Endometrial microvascular endothelial cells (primary cell): ENCODE measurements around the gene SNAPC5. TPM values are rescaled to one million over a fixed set of nuclear protein-coding genes. Genes with fewer than 3 reads are reported as not detected.
"Not testable (repeated sequence)": the region's sequence is repeated elsewhere in the genome, so short reads cannot be mapped to it uniquely, and the experiment has no call there.

ENCODE experiments used
- in situ Hi-C: cut with HindIII; loops from 2 replicates; pipeline ENCODE4 v1.10.0; 2017; ENCODE audit warnings: low sequenced_read_pairs, low pct_unique_long_range_greater_than_20kb; ENCODE audit errors: inconsistent ontology term
- total RNA-seq: library from RNA; depleted of rRNA; stranded (reverse); fragments of >200 nt; gene quantifications from one replicate; pipeline ENCODE4 v1.2.3, GENCODE V29; 2015; ENCODE audit errors: inconsistent ontology term

Gene SNAPC5
- total RNA-seq, 1 donor from 2014 or later: 19.3 TPM

DNA sequence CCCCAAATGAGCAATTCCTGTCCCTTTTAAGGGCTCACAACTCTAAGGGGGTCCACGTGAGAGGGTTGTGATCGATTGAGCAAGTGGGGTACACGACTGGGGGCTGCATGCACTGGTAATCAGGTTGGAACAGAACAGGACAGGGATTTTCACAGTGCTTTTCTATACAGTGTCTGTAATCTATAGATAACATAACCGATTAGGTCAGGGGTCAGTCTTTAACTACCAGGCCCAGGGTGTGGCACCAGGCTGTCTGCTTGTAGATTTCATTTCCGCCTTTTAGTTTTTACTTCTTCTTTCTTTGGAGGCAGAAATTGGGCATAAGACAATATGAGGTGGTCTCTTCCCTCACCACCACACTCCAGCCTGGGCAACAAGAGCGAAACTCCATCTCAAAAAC lies 32.3 kb downstream of the SNAPC5 start:
- in situ Hi-C loops: not testable (repeated sequence)

DNA sequence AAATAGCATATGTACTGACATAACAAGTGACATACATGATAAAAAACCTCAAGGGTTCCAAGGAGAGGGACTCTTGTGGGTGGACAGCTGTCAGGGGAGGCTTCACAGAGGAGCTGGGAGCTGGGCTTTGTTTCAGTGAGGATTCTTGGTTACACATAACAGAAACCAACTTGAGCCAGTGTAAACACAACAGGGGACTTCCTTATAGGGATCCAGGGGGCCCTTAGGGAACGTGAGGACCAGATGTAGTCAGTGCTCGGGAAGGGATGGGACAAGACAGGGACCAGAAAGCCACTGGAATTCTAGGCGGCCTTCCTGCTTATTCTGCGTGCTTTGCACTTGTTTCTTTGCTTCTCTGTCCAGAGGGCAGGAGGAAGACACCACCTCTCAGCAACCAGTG lies 34.9 kb downstream of the SNAPC5 start:
- in situ Hi-C loops: no loop called here

DNA sequence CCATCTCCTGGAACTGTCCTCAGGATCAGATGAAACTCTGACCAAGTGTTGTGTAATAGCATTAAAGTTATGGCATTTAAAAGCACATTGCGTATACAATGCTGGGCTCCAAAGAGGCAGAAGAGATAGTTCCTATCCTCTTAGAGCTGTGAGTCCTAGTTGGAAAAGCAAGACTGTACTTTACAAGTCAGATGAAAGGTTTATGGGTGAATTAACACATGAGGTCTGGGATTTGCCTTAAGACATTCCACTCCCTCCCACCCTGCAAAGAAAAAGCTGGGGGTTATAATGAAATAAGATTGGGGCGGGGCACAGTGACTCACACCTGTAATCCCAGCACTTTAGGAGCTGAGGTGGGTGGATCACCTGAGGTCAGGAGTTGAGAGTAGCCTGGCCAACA lies 35.6 kb downstream of the SNAPC5 start:
- in situ Hi-C loops: no loop called here

- in situ Hi-C loops: not testable (repeated sequence)
Observed at GRCh38 chr15:66461294-66461693, 36.3 kb downstream of the SNAPC5 start.

DNA sequence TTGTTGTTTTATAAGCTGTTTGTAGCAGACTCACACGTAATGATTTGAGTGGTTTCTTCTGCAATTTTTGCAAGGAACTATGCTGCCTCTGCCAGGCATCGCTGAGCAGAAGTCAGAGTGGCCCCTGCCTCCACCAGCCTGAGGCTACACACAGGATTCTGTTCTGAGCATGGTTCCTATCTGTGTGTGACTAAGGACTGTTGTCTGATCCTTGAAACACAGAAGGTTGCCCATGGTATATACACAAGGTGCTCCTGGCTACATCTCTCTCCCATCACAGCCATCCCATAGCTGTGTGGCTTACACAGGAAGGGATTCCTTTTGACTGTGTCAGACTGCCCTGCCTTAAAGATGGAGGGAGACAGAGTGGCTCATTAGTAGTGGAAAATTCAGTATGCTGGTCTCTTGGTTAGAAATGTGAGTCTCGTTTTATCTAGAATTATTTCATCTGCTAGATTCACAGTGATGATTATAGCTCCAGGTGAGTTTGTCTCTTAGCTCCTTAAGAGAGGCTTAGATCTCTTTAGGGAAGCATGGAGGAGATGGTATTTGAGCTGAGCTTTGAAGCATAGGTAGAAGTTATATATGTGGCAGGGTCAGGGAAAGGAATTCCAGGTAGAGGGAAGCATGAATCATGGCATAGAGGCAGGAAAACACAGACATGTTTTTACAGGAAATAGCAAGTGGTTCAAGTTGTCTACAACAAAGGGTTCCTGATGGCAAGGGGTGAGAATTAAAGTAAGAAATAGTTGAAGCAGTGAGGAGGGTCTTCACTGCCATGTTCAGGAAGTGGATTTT lies 37.5 kb downstream of the SNAPC5 start:
- in situ Hi-C loops: no loop called here

- in situ Hi-C loops: no loop called here
Observed at GRCh38 chr15:66456211-66456610, 41.4 kb downstream of the SNAPC5 start.

GRCh38 chr15:66454143-66454542 lies 43.4 kb downstream of the SNAPC5 start:
- in situ Hi-C loops: no loop called here

- in situ Hi-C loops: no loop called here
Observed at GRCh38 chr15:66452971-66453580, 44.5 kb downstream of the SNAPC5 start.

DNA sequence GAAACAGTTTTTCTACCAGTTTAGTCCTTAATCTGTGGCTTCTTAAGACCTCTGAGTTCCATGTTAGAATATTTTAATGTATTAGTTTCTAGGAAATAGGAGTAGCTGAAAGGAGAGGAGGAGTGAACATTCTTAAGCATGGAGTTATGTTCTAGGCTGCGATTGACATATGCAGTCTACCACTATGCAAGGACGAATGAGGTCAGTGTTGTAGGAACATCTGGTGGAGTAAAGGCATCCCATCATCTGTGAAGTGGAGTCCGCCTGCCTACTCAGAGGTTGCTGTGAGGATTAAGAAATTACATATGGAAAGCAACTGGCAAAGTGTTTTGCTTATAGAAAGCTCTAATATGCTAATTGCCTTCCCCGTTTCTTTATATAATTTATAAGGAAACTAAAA lies 45.1 kb downstream of the SNAPC5 start:
- in situ Hi-C loops: no loop called here

Other genes starting within 250 kb of the SNAPC5 start
- gene MEGF11, start 244.0 kb downstream of the SNAPC5 start, total RNA-seq: not detected
- 19.7 TPM for gene DIS3L, start 204.2 kb downstream of the SNAPC5 start, total RNA-seq
- gene TIPIN, start 141.1 kb downstream of the SNAPC5 start, total RNA-seq: 11.8 TPM
- gene MAP2K1, start 110.8 kb downstream of the SNAPC5 start, total RNA-seq: 51.8 TPM
- 4,171 TPM for gene RPL4, start 7.1 kb upstream of the SNAPC5 start, total RNA-seq
- 33.9 TPM for gene ZWILCH, start 7.6 kb upstream of the SNAPC5 start, total RNA-seq
- gene LCTL, start 68.2 kb upstream of the SNAPC5 start, total RNA-seq: not detected
- 4.2 TPM for gene SMAD6, start 204.5 kb upstream of the SNAPC5 start, total RNA-seq